ENCODE measurements around the gene CCDC91. TPM values are rescaled to one million over a fixed set of nuclear protein-coding genes. Genes with fewer than 3 reads are reported as not detected.

CCDC91 gene
- polyA plus RNA-seq, 1 donor (not counting 4 experiments of a cell fraction or from before 2014, with no cell fraction given), result 26.5 TPM

DNA sequence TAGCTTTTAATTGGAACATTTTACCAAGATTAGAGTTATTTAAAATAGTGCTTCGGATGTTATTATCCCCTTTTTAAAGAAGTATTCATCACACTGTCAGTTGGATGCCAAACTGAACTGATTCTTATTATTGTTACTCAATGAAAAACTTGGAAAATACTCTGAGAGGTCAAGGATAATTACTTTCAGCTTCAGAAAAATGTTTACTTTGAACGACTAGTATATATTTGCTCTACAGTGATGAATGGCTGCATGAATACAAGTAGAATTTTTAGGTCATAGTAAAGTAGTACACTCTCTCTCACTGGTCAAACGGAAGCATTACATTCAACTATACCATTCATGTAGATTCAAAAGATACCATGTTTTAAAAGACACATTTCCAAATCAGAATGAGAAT, 269.2 kb downstream of the CCDC91 start:
- dilution Hi-C loops (cut with MboI; ENCODE audit: extremely low pct_ligation_motif_present, low sequenced_read_pairs), result no loop called here
- Histone ChIP-seq H4K20me1 (ENCODE audit: control insufficient read depth, extremely low read depth, insufficient read depth, low read length) (no peaks in the 10 kb centered on the region), H3K4me2 (ENCODE audit: control insufficient read depth, extremely low read depth, insufficient read depth, low read depth, low read length) (no peak overlapping the region), H3K9me3 (ENCODE audit: control insufficient read depth, low read depth, low read length) (no peaks in the 10 kb centered on the region), H3K9ac (ENCODE audit: control insufficient read depth, extremely low read depth, insufficient read depth, low read length) (no peak overlapping the region), H3K9me1 (ENCODE audit: control insufficient read depth, extremely low read depth, insufficient read depth, low read length) (no peaks in the 10 kb centered on the region), H3K27me3 (ENCODE audit: control insufficient read depth, extremely low read depth, insufficient read depth, low read length) (no peaks in the 10 kb centered on the region), H3K79me2 (ENCODE audit: control insufficient read depth, insufficient read depth, low read length) (no peaks in the 10 kb centered on the region), H3K27ac (ENCODE audit: control insufficient read depth, insufficient read depth, low read length) (no peak overlapping the region), H2AFZ (ENCODE audit: control insufficient read depth, low read length) (no peak overlapping the region), H3K4me1 (ENCODE audit: control insufficient read depth, extremely low read depth, insufficient read depth, low read length) (no peaks in the 10 kb centered on the region), H3K36me3 (ENCODE audit: control insufficient read depth in 2 of 2, extremely low read depth in 1 of 2, insufficient read depth in 2 of 2, low read length in 2 of 2) (peaks cover 0 to 1% of the 10 kb centered on the region in 2 experiments), H3K4me3 (ENCODE audit: control insufficient read depth in 2 of 3, extremely low read depth in 1 of 3, insufficient read depth in 2 of 3, low read depth in 1 of 3, low read length in 3 of 3) (no peak overlapping the region)
- FAIRE-seq, result no peak
- no peak for DNase-seq (ENCODE audit: low read depth, low spot score)
- TF ChIP-seq, protein P1, sequence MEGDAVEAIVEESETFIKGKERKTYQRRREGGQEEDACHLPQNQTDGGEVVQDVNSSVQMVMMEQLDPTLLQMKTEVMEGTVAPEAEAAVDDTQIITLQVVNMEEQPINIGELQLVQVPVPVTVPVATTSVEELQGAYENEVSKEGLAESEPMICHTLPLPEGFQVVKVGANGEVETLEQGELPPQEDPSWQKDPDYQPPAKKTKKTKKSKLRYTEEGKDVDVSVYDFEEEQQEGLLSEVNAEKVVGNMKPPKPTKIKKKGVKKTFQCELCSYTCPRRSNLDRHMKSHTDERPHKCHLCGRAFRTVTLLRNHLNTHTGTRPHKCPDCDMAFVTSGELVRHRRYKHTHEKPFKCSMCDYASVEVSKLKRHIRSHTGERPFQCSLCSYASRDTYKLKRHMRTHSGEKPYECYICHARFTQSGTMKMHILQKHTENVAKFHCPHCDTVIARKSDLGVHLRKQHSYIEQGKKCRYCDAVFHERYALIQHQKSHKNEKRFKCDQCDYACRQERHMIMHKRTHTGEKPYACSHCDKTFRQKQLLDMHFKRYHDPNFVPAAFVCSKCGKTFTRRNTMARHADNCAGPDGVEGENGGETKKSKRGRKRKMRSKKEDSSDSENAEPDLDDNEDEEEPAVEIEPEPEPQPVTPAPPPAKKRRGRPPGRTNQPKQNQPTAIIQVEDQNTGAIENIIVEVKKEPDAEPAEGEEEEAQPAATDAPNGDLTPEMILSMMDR (optimal IDR thresholded peaks at IDR 0.05 in 1 of 3, IDR thresholded peaks at IDR 0.05 in 1 of 3, conservative IDR thresholded peaks at IDR 0.05 in 1 of 3; ENCODE audit: extremely low read depth in 1 of 3, insufficient read depth in 2 of 3, low read length in 3 of 3), result no peak

DNA sequence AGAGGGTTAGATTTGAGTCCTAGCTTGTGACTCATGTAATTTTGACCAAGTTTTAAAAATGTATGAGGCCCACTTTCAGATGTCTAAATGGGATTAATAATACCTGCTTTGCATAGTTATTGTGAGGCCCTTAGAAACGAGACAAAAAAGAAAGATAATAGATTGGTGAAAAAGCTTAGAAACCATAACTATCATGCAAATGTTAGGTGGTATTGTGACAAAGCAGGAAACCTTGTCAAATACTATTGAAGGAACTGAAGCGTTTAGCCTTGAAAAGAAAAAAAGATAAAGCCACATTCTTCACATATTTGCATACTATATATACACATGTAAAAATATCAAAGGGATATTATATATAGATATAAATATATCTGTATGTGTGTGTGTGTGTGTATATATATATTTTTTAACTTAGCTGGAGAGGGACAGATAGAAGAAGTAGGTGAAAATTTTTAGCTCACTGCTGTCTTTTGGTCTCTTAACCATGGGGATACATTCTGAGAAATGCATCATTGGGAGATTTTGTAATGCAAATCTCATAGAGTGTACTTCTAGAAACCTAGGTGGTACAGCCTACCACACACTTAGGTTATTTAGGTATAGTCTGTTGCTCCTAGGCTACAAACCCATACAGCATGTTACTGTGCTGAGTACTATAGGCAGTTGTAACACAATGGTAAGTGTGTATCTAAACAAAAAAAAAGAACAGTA, 270.3 kb downstream of the CCDC91 start:
- FAIRE-seq (no peak), DNase-seq (ENCODE audit: low read depth, low spot score) (no peak)
- no peak overlapping the region for H3K4me3 ChIP-seq (ENCODE audit: control insufficient read depth in 2 of 3, extremely low read depth in 1 of 3, insufficient read depth in 2 of 3, low read depth in 1 of 3, low read length in 3 of 3)
- H3K27ac ChIP-seq (ENCODE audit: control insufficient read depth, insufficient read depth, low read length), result no peak overlapping the region
- no peak overlapping the region for H3K4me2 ChIP-seq (ENCODE audit: control insufficient read depth, extremely low read depth, insufficient read depth, low read depth, low read length)
- no peak overlapping the region for H2AFZ ChIP-seq (ENCODE audit: control insufficient read depth, low read length)
- no peak for TF ChIP-seq EZH2 (IDR thresholded peaks at IDR 0.05; ENCODE audit: low read length)
- TF ChIP-seq, protein P1 (optimal IDR thresholded peaks at IDR 0.05 in 1 of 3, IDR thresholded peaks at IDR 0.05 in 1 of 3, conservative IDR thresholded peaks at IDR 0.05 in 1 of 3; ENCODE audit: extremely low read depth in 1 of 3, insufficient read depth in 2 of 3, low read length in 3 of 3), result no peak
- no peaks in the 10 kb centered on the region for H3K9me1 ChIP-seq (ENCODE audit: control insufficient read depth, extremely low read depth, insufficient read depth, low read length)
- H3K79me2 ChIP-seq (ENCODE audit: control insufficient read depth, insufficient read depth, low read length), result no peaks in the 10 kb centered on the region
- peaks cover 0 to 1% of the 10 kb centered on the region in 2 experiments for H3K36me3 ChIP-seq (ENCODE audit: control insufficient read depth in 2 of 2, extremely low read depth in 1 of 2, insufficient read depth in 2 of 2, low read length in 2 of 2)
- no peaks in the 10 kb centered on the region for H3K27me3 ChIP-seq (ENCODE audit: control insufficient read depth, extremely low read depth, insufficient read depth, low read length)
- H3K9ac ChIP-seq (ENCODE audit: control insufficient read depth, extremely low read depth, insufficient read depth, low read length), result no peak overlapping the region
- H3K9me3 ChIP-seq (ENCODE audit: control insufficient read depth, low read depth, low read length), result no peaks in the 10 kb centered on the region
- no peaks in the 10 kb centered on the region for H4K20me1 ChIP-seq (ENCODE audit: control insufficient read depth, extremely low read depth, insufficient read depth, low read length)
- dilution Hi-C loops (cut with MboI; ENCODE audit: extremely low pct_ligation_motif_present, low sequenced_read_pairs), result no loop called here
- H3K4me1 ChIP-seq (ENCODE audit: control insufficient read depth, extremely low read depth, insufficient read depth, low read length), result no peaks in the 10 kb centered on the region
